Lower leg skin (tissue), 4 donors: ENCODE data around the gene EPHA3. TPM values are rescaled to one million over a fixed set of nuclear protein-coding genes. Genes with fewer than 3 reads are reported as not detected.

Source experiments
- DNase-seq, 2 donors: peaks; one replicate each; pipeline ENCODE4 v3.0.0-alpha.2; 2019; ENCODE audit warnings: low spot score in 2 of 2
- H3K4me3 ChIP-seq: fragments of 200-600 bp; sonication (generic); 2 replicates; pipeline ENCODE4 v1.5.1; 2017; ENCODE audit warnings: mild to moderate bottlenecking, low read depth; ENCODE audit not compliant: poor library complexity, severe bottlenecking
- POLR2A ChIP-seq, 2 donors: fragments of 450-650 bp; IDR thresholded peaks; one replicate each; pipeline ENCODE4 v1.6.1; 2016 to 2017; ENCODE audit warnings: antibody characterized with exemption in 2 of 2, mild to moderate bottlenecking in 1 of 2, moderate library complexity in 1 of 2
- WGBS, 2 donors: methylation state at CpG; one replicate each; pipeline ENCODE4 v1.1.5; 2018; 5-methylcytosine and 5-hydroxymethylcytosine counted together
- intact Hi-C: fragments of 100-400 bp; cut with DNase I; formaldehyde crosslinking; loops from one replicate; pipeline ENCODE4 v1.15.0; 2023; ENCODE audit warnings: low total_unique reads
- total RNA-seq, 4 donors: library from RNA; depleted of rRNA; stranded (reverse); fragments of >200 nt; gene quantifications; one replicate each; pipeline ENCODE4 v1.1.0, GENCODE V29; 2016
- TF ChIP-seq, protein P1 (sequence below), 3 donors: fragments of 450-650 bp; IDR thresholded peaks; one replicate each; pipeline ENCODE4 v1.5.1; 2016; ENCODE audit warnings: antibody characterized with exemption in 3 of 3, mild to moderate bottlenecking in 3 of 3, moderate library complexity in 2 of 3

Gene EPHA3
- total RNA-seq, 4 donors from 2014 or later, result 0.30 to 2.8 (median 1.0) TPM

DNA sequence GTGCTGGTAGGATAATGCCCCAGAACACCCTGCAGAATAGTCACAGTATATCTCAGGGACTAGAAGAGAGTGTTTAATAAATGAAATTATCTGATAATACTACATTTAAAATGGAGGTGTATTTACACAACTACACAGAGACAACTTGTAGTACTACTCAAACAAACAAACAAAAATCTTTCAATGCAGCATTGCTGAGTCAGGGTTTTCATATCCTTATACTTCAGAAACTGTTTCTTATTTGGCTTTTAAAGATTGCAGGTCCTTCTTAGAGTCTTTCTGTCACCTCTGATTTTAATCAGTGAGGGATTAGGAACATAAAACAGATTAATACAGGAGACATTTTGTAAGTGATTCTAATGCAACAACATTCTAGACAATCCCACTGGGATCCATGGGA is 57.4 kb downstream of the EPHA3 start:
- intact Hi-C loops, result no loop called here
- no peak for DNase-seq
- H3K4me3 ChIP-seq, result no peak overlapping the region
- no peak for TF ChIP-seq POLR2A (IDR thresholded peaks at IDR 0.05)

- intact Hi-C loops, result no loop called here
- 86 to 87% methylated on average over 9 of the region's 9 CpGs for WGBS, 2 donors
- no peak for DNase-seq
These were observed 58.3 kb downstream of the EPHA3 start for GRCh38 chr3:89165636-89166263.

GRCh38 chr3:89171687-89172545 is 64.5 kb downstream of the EPHA3 start:
- no peak overlapping the region for H3K4me3 ChIP-seq
- intact Hi-C loops, result no loop called here
- 88 to 89% methylated on average over 9 of the region's 9 CpGs for WGBS, 2 donors
- no peak for TF ChIP-seq POLR2A (IDR thresholded peaks at IDR 0.05)
- TF ChIP-seq, protein P1, sequence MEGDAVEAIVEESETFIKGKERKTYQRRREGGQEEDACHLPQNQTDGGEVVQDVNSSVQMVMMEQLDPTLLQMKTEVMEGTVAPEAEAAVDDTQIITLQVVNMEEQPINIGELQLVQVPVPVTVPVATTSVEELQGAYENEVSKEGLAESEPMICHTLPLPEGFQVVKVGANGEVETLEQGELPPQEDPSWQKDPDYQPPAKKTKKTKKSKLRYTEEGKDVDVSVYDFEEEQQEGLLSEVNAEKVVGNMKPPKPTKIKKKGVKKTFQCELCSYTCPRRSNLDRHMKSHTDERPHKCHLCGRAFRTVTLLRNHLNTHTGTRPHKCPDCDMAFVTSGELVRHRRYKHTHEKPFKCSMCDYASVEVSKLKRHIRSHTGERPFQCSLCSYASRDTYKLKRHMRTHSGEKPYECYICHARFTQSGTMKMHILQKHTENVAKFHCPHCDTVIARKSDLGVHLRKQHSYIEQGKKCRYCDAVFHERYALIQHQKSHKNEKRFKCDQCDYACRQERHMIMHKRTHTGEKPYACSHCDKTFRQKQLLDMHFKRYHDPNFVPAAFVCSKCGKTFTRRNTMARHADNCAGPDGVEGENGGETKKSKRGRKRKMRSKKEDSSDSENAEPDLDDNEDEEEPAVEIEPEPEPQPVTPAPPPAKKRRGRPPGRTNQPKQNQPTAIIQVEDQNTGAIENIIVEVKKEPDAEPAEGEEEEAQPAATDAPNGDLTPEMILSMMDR (IDR thresholded peaks at IDR 0.05), result no peak
- no peak for DNase-seq

More at GRCh38 chr3:89165636-89166263, 58.3 kb downstream of the EPHA3 start:
- TF ChIP-seq POLR2A (IDR thresholded peaks at IDR 0.05), result no peak
- TF ChIP-seq, protein P1 (IDR thresholded peaks at IDR 0.05), result no peak
- H3K4me3 ChIP-seq, result no peak overlapping the region

GRCh38 chr3:89173546-89173945 is 66.1 kb downstream of the EPHA3 start:
- DNase-seq, result no peak
- no peak overlapping the region for H3K4me3 ChIP-seq
- TF ChIP-seq, protein P1 (IDR thresholded peaks at IDR 0.05), result no peak
- no peak for TF ChIP-seq POLR2A (IDR thresholded peaks at IDR 0.05)
- intact Hi-C loops, result no loop called here

DNA sequence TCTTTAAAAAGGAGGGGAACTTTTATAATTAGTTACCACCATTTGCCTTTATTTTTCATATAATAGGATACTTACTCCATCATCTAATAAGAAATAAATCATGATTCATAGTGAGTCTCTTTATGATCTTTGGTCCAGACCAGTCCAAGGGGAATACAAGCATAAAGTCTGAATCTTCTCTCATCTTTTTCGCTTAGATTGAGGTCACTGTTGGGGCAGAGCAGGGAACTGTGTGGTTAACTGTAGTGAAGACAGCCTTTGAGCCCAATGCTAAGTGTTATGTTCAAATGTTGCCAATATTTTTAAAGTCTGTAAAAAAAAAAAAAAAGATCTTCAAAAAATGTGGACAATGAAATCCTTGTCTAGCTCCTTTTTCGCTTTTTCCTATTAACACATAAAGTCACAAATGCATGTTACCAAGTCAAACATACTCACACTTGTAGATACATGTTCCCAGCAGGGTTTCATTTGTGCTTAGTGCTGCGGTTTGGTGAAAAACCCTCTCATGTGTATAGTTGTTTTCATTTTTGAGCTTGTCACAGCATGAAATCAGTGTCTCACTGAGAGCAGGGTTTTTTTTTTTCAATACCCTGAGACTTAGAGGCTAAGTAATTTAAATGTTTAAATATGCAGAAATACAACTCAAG is 72.1 kb downstream of the EPHA3 start:
- DNase-seq, result no peak
- intact Hi-C loops, result no loop called here
- TF ChIP-seq, protein P1 (IDR thresholded peaks at IDR 0.05), result no peak
- TF ChIP-seq POLR2A (IDR thresholded peaks at IDR 0.05), result no peak
- 27 to 41% methylated on average over 3 of the region's 3 CpGs for WGBS, 2 donors
- no peak overlapping the region for H3K4me3 ChIP-seq

DNA sequence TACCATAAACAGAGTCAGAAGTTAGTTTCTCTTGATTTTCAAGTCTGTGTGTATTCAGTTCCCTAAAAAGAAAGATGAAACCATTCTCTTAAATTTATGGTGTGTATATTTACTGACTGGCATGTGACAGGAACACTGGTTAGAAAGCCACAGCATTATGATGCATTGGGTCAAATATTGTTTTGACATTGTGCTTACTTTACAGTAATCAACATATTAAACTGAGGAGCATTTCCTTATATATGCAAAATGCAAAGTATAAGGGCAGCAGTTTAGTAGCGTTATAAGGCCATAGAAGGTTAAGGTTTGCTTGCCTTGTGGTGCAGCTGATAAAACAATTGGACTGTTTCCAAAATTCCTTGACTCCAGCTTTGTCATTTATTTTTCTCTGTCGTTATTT is 72.9 kb downstream of the EPHA3 start:
- intact Hi-C loops, result no loop called here
- no peak for DNase-seq
- 19 to 22% methylated on average over 2 of the region's 2 CpGs for WGBS, 2 donors
- H3K4me3 ChIP-seq, result no peak overlapping the region
- TF ChIP-seq, protein P1 (IDR thresholded peaks at IDR 0.05), result no peak
- no peak for TF ChIP-seq POLR2A (IDR thresholded peaks at IDR 0.05)
